ENCODE measurements around the gene ACTBL2.

The ACTBL2 gene

GRCh38 chr5:57494104-57495098 is 11.8 kb upstream of the ACTBL2 start:
- TF ChIP-seq PAX5 (IDR thresholded peaks at IDR 0.05; ENCODE audit: insufficient read depth, low read length, severe bottlenecking) (no peak), POU2F2 (IDR thresholded peaks at IDR 0.05; ENCODE audit: low read depth, low read length) (no peak), POLR2AphosphoS5 (IDR thresholded peaks at IDR 0.05; ENCODE audit: low read depth, low read length) (no peak), SPI1 (IDR thresholded peaks at IDR 0.05; ENCODE audit: low read depth, low read length) (no peak), TAF1 (IDR thresholded peaks at IDR 0.05; ENCODE audit: low read depth, low read length) (no peak), POLR2A (IDR thresholded peaks at IDR 0.05; ENCODE audit: low read depth, low read length) (no peak)
- no peak for DNase-seq (ENCODE audit: insufficient read length, low spot score)
- FAIRE-seq = no peak

- FAIRE-seq (no peak), DNase-seq (ENCODE audit: insufficient read length, low spot score) (no peak)
- TF ChIP-seq POLR2A (IDR thresholded peaks at IDR 0.05; ENCODE audit: low read depth, low read length) (no peak), POLR2AphosphoS5 (IDR thresholded peaks at IDR 0.05; ENCODE audit: low read depth, low read length) (no peak), TAF1 (IDR thresholded peaks at IDR 0.05; ENCODE audit: low read depth, low read length) (no peak), POU2F2 (IDR thresholded peaks at IDR 0.05; ENCODE audit: low read depth, low read length) (no peak), PAX5 (IDR thresholded peaks at IDR 0.05; ENCODE audit: insufficient read depth, low read length, severe bottlenecking) (no peak), SPI1 (IDR thresholded peaks at IDR 0.05; ENCODE audit: low read depth, low read length) (no peak)
These were observed 10.4 kb upstream of the ACTBL2 start for GRCh38 chr5:57493034-57493433.

- DNase-seq (ENCODE audit: insufficient read length, low spot score) = no peak
- no peak for FAIRE-seq
- no peak for TF ChIP-seq PAX5 (IDR thresholded peaks at IDR 0.05; ENCODE audit: insufficient read depth, low read length, severe bottlenecking)
- TF ChIP-seq POU2F2 (IDR thresholded peaks at IDR 0.05; ENCODE audit: low read depth, low read length) = no peak
- no peak for TF ChIP-seq POLR2A (IDR thresholded peaks at IDR 0.05; ENCODE audit: low read depth, low read length)
- no peak for TF ChIP-seq SPI1 (IDR thresholded peaks at IDR 0.05; ENCODE audit: low read depth, low read length)
- no peak for TF ChIP-seq TAF1 (IDR thresholded peaks at IDR 0.05; ENCODE audit: low read depth, low read length)
- no peak for TF ChIP-seq POLR2AphosphoS5 (IDR thresholded peaks at IDR 0.05; ENCODE audit: low read depth, low read length)
These were observed 10.0 kb upstream of the ACTBL2 start for GRCh38 chr5:57492632-57493031.

- FAIRE-seq (no peak), DNase-seq (ENCODE audit: insufficient read length, low spot score) (no peak)
- TF ChIP-seq POLR2A (IDR thresholded peaks at IDR 0.05; ENCODE audit: low read depth, low read length) (no peak), POU2F2 (IDR thresholded peaks at IDR 0.05; ENCODE audit: low read depth, low read length) (no peak), POLR2AphosphoS5 (IDR thresholded peaks at IDR 0.05; ENCODE audit: low read depth, low read length) (no peak), PAX5 (IDR thresholded peaks at IDR 0.05; ENCODE audit: insufficient read depth, low read length, severe bottlenecking) (no peak), TAF1 (IDR thresholded peaks at IDR 0.05; ENCODE audit: low read depth, low read length) (no peak), SPI1 (IDR thresholded peaks at IDR 0.05; ENCODE audit: low read depth, low read length) (no peak)
These were observed 8.9 kb upstream of the ACTBL2 start for GRCh38 chr5:57491369-57491965.

GRCh38 chr5:57488215-57488955 is 5.8 kb upstream of the ACTBL2 start:
- DNase-seq (ENCODE audit: insufficient read length, low spot score) = no peak
- TF ChIP-seq POLR2A (IDR thresholded peaks at IDR 0.05; ENCODE audit: low read depth, low read length) (no peak), PAX5 (IDR thresholded peaks at IDR 0.05; ENCODE audit: insufficient read depth, low read length, severe bottlenecking) (no peak), SPI1 (IDR thresholded peaks at IDR 0.05; ENCODE audit: low read depth, low read length) (no peak), POU2F2 (IDR thresholded peaks at IDR 0.05; ENCODE audit: low read depth, low read length) (no peak), TAF1 (IDR thresholded peaks at IDR 0.05; ENCODE audit: low read depth, low read length) (no peak), POLR2AphosphoS5 (IDR thresholded peaks at IDR 0.05; ENCODE audit: low read depth, low read length) (no peak)
- no peak for FAIRE-seq

- no peak for TF ChIP-seq POU2F2 (IDR thresholded peaks at IDR 0.05; ENCODE audit: low read depth, low read length)
- TF ChIP-seq TAF1 (IDR thresholded peaks at IDR 0.05; ENCODE audit: low read depth, low read length) = no peak
- no peak for TF ChIP-seq PAX5 (IDR thresholded peaks at IDR 0.05; ENCODE audit: insufficient read depth, low read length, severe bottlenecking)
- TF ChIP-seq SPI1 (IDR thresholded peaks at IDR 0.05; ENCODE audit: low read depth, low read length) = no peak
- no peak for TF ChIP-seq POLR2AphosphoS5 (IDR thresholded peaks at IDR 0.05; ENCODE audit: low read depth, low read length)
- TF ChIP-seq POLR2A (IDR thresholded peaks at IDR 0.05; ENCODE audit: low read depth, low read length) = no peak
- no peak for FAIRE-seq
These were observed 3.5 kb upstream of the ACTBL2 start for GRCh38 chr5:57486027-57486602.

GRCh38 chr5:57478826-57479225 is 3.8 kb downstream of the ACTBL2 start:
- FAIRE-seq (no peak), DNase-seq (ENCODE audit: insufficient read length, low spot score) (no peak)
- no peak for TF ChIP-seq POU2F2 (IDR thresholded peaks at IDR 0.05; ENCODE audit: low read depth, low read length)
- no peak for TF ChIP-seq POLR2A (IDR thresholded peaks at IDR 0.05; ENCODE audit: low read depth, low read length)
- TF ChIP-seq POLR2AphosphoS5 (IDR thresholded peaks at IDR 0.05; ENCODE audit: low read depth, low read length) = no peak
- TF ChIP-seq TAF1 (IDR thresholded peaks at IDR 0.05; ENCODE audit: low read depth, low read length) = no peak
- TF ChIP-seq PAX5 (IDR thresholded peaks at IDR 0.05; ENCODE audit: insufficient read depth, low read length, severe bottlenecking) = no peak
- no peak for TF ChIP-seq SPI1 (IDR thresholded peaks at IDR 0.05; ENCODE audit: low read depth, low read length)

More at GRCh38 chr5:57486027-57486602, 3.5 kb upstream of the ACTBL2 start:
- DNase-seq (ENCODE audit: insufficient read length, low spot score) = no peak

- TF ChIP-seq POU2F2 (IDR thresholded peaks at IDR 0.05; ENCODE audit: low read depth, low read length) (no peak), SPI1 (IDR thresholded peaks at IDR 0.05; ENCODE audit: low read depth, low read length) (no peak), POLR2AphosphoS5 (IDR thresholded peaks at IDR 0.05; ENCODE audit: low read depth, low read length) (no peak), POLR2A (IDR thresholded peaks at IDR 0.05; ENCODE audit: low read depth, low read length) (no peak), TAF1 (IDR thresholded peaks at IDR 0.05; ENCODE audit: low read depth, low read length) (no peak)
- DNase-seq (ENCODE audit: insufficient read length, low spot score) = no peak
- no peak for FAIRE-seq
These were observed 6.0 kb downstream of the ACTBL2 start for GRCh38 chr5:57476601-57477056.
